NCI-H146 treated with DMSO at 0.1 percent for 48 hours (cell line): ENCODE data around the gene DBT.
A peak's percentile ranks its signal among the peaks of the same experiment; 100 is the strongest.
"Not testable (repeated sequence)": the region's sequence is repeated elsewhere in the genome, so short reads cannot be mapped to it uniquely, and the experiment has no call there.

Source experiments
- DNase-seq: peaks from one replicate; lab custom pipeline; 2025; ENCODE audit not compliant: unreplicated experiment; lab: John Stamatoyannopoulos, UW

DBT gene

DNA sequence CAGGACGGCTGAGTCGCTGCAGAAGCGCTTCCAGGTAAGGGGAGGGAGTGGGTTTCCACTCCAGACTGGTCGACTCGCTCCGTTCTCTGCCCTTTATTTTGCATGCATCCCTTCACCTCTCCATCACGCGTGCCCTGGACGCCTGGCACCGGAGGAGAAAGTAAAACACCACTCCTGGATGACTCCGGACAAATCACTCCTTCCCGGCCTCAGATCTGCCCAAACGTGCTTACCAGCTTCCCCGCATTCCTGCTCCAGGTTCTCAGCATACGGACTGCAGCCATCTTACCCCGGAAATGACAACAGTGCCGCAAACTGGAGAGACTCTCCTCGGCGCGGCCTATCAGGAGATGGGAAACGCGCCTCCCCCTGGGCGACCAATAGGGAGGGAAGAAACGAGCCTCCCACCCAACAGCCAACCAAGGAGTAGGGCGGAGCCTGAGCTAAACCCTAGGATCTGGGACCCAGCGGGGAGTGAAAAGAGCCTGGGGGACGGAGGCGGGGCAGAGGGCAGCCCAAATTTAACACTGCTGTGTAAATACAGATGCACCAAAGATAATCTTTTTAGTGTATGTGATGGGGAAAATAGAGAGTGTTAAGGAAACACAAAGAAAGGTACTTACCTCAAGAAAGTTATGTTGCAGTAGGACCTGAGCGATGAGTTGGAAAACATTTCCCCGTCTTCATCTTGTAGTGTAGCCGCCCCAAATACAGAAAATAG lies at the start of gene DBT:
TSS of gene DBT (minus strand) at position 298 of the 721 bp plus-strand sequence. CDS start at position 284, 14 bp downstream.
- DNase-seq: peak; percentile 90

DNA sequence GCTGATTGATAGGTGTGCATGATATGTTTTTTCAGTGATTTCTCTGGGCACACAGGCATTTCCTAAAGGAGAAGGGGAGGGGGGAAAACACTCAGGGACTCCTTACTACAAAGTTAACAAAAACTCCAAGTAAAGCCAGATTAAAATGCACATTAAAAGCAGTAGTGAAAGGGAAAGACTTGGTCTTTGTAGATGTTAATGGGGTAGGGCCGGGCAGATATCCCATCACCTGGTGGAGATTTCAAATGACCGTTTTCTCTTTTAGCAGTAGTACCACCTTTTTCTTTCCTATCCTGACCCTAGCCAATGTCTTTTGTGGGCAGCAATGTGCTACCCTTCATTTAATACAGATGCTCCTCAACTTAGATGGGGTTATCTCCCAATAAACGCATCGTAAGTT lies 48.9 kb upstream of the DBT start:
- DNase-seq: no peak

DNA sequence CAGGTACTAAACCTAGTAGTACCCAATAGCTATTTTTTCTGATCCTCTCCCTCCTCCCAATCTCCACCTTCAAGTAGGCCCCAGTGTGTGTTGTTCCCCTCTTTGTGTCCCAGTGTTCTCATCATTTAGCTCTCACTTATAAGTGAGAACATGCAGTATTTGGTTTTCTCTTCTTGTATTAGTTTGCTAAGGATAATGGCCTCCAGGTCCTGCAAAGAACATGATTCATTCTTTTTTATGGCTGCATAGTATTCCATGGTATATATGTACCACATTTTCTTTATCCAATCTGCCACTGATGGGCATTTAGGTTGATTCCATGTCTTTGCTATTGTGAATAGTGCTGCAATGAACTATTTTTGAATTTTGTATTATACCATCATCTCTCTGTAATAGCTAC lies 47.4 kb upstream of the DBT start:
- DNase-seq: not testable (repeated sequence)

DNA sequence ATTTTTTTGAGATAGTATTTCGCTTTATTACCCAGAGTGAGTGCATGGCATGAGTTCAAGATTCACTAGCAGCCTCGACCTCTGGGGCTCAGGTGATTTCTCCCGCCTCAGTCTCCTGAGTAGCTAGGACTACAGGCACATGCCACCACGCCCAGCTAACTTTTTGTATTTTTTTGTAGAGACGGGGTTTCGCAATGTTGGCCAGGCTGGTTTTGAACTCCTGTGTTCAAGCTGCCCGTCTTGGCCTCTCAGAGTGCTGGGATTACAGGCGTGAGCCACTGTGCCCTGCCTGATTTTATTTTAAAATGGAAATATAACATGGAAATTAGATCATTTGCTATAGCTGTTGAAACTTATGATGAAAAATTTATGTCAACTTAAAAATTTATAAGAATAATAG lies 46.5 kb upstream of the DBT start:
- no peak for DNase-seq

DNA sequence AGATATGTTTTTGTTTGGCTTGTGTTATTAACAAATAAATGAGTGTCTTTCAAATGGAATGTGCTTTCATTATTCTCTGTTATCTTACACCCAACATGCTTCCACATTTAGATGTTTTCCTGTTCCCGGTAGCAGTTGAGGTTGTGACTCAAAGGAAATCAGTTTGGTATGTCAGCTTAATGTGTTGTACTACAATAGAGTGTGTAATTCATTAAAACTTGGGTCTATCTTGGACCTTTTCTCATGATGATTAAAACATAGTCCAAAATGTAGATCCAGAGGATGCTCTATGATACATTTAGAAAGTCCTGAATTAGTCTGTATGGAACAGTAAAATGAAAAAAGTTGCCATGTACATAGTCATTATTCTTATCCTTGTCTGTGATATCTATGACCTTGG lies 43.1 kb upstream of the DBT start:
- DNase-seq: no peak

DNA sequence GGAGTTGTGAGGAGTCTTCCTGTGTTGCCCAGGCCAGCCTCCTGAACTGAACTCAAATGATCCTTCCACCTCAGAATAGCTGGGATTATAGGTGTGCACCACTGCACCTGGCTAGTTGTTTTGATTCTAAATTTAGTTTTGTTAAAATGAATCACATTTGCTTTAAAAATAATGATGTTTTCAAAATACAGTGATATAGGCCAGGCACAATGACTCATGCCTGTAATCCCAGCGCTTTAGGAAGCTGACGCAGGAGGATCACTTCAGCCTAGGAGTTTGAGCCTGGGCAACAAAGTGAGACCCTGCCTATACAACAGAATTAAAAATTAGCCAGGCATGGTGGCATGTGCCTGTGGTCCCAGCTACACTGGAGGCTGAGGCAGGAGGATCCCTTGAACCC lies 40.7 kb upstream of the DBT start:
- no peak for DNase-seq

DNA sequence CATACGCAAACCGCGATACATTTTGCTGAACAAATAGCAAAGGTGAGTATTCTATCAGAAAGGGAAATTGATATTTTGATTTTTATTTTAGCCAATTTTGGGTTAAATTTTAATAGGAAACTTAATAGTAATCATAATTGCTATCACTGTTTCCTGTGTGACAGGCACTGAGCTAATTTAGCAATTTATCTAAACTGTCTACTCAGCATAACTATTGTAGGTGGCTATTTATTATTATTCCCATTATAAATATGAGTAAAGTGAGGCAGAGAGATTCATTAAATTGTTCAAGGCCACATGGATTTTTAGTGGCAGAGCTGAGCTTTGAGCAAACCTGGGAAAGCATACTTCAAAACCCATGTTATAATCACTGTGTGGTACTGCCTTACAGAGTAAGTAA lies 37.5 kb upstream of the DBT start:
- DNase-seq: no peak

DNA sequence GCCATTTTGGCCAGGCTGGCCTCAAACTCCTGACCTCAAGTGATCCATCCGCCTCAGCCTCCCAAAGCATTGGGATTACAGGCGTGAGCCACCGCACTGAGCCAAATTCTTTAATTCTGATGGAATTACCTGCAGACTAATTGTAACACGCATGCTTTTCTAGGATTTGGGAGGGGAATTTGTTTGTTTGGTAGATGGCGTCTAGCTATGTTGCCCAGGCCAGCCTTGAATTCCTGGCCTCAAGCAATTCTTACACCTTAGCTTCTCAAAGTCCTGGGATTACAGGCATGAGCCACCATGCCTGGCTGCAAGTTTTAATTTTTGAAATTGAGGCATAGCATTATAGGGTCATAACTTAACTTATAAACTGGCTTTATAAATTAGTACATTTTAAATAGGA lies 35.0 kb upstream of the DBT start:
- DNase-seq: no peak

DNA sequence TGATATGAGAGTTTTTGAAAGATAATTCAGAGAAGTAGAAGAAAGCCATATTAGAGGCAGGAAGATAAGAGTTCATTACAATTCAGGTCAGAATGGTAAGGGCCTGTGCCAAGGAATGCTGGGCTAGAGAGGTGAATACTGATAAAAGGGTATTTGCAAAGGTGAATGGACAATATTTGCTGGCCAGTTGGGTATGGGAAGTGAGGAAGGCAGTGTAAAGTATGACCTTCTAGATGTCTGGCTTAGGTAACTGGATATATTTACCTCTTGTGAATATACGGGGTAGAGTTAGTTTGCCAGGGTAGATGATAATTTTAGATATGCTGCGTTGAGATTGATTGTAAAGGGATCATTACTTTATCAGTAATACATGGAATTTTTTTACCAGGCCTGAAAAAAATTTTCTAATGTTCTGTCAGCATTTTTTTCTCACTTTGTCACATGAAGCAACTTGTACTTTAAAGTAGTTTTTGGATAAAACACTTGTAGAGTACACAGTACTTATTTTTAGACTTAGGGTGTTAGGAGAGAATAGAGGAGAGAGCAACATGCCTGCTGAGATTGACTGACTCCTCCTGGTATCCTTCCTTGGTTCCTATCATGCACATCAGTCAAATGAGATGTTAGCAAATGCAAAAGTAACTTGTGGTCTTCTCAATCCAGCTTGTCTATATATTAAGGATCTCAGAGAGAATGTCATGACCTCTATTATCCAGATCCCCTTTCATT lies 30.5 kb upstream of the DBT start:
- no peak for DNase-seq

DNA sequence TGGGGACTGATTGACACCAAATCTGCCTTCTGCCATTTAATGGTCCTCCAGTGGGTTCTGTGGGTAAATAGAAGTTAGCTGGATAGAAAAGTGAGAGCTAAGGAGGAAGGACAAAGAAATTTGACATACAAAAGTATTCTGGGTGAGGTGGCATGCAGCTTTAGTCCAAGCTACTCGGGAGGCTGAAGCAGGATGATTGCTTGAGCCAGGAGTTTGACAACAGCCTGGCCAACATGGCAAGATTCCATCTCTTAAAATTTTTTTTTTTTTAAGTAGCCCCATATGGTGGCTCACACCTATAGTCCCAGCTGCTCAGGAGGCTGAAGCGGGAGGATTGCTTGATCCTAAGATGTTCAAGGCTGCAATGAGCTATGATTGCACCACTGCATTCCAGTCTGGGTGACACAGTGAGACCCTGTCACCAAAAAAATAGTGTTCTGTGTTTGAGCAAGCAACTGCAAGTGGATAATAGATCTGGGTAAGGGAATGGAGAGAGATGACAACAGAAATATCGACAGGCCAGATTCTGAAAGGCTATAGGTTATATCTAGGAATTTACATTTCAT lies 29.8 kb upstream of the DBT start:
- no peak for DNase-seq

DNA sequence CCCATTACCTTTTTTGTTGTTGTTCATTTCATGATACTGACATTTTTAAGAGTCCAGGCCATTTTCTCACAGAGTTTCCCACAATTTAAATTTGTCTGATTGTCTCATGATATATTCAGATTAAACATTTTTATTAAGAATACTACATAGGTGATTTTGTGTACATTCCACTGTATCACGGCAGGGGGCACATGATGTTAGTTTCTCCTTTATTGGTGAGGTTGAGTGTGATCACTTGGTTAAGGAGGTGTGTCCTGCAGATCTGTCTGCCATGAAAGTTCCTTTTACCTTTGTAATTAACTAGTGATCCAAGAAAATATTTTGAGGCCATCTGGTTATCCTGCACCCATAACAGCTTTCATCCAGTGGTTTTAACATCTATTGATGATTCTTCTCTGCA lies 28.2 kb upstream of the DBT start:
- DNase-seq: no peak

DNA sequence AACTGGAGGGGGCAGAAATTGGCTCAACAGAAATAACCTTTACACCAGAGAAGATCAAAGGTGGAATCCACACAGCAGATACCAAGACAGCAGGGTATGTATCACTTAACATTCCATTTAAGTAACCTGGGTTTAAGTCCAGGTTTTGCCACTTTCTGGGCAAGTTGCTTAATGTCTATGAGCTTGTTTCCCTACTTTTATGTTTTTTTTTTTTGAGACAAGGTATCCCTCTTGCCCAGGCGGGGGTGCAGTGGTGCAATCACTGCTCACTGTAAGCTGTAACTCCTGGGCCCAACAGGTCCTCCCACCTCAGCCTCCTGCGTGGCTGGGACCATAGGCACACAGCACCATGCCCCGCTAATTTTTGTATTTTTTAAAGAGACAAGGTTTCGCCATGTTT lies 18.6 kb upstream of the DBT start:
- no peak for DNase-seq

DNA sequence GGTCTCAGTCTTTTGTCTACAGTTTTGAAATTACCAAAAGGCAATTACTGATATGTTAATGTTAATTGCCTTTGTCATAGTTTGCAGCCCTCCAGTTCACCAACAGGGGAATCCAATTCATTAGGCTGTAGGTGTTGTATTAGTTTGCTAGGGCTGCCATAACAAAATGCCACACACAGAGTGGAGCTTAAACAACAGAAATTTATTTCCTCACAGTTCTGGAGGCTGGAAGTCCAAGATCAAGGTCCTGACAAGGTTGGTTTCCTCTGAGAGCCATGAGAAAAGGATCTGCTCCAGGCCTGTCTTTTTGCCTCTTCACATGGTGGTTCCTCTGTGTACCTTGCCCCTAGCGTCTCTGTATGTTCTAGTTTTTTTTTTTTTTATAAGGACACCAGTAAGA lies 17.6 kb upstream of the DBT start:
- DNase-seq: no peak

DNA sequence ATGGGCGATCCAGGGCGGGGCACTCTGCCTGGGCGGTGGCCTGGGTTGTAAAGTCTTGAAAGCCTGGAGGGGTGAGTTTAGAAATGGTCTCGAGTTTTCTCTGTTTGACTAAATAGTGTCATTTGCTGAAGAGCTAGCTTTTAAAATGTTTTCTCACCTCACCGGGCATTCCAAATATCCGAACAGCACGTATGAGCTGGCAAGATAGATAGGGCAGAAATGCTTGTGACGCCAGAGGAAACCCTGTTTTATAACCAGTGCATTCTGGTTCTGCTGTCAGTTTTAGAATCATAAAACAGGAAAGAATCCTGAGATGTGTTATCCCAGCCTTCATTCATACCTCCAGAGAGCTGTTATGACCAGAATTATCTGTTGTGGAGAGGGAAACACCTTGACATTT lies 17.1 kb upstream of the DBT start:
- DNase-seq: no peak

DNA sequence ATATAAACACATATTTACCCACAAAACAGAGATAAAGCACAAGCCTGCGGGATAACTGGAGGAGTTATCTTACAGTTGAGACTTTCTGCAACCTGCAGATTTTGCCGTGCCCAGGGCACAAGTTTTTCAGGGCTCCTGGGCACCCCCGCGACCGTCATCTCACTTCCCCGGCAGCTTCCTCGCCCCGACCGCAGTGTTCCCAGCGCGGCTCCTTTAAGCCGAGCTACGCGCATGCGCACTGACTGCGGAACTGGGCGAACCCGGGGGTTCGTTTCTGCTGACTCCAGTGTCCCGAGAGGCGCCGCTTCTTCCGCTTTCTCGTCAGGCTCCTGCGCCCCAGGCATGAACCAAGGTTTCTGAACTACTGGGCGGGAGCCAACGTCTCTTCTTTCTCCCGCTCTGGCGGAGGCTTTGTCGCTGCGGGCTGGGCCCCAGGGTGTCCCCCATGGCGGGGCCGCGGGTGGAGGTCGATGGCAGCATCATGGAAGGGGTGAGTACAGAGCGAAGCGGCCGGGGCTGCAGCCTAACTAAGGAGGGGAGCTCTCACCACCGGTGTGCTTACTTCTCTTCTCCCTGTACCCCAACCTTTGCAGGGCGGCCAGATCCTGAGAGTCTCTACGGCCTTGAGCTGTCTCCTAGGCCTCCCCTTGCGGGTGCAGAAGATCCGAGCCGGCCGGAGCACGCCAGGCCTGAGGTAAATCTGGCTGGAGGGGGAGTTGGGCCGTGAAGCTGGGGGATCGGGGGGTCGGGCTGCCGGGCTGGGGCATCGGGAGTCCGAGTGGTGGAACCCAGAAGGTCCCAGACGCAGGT lies 16.5 kb upstream of the DBT start, which contains the start of gene RTCA:
TSS of gene RTCA (plus strand) at position 286 of the 810 bp plus-strand sequence. CDS start at position 446, 160 bp downstream.
- peak; percentile 86 for DNase-seq

DNA sequence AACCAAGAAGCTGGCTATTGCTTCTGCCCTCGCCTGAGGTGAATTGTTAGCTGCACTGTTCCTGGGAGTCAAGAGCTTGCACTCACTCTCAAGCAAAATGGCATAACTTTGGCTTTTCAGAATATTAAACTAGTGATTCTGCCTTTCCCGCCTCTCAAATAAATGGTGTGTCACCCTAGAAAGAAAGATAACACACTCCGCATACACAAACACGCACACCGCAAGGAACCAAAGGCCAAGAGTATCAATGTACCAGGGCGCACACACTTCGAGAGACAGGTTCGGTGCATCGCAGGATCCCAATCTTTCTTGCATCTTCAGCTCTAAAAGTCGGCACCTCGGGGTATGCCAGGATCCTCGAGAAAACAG lies 15.9 kb upstream of the DBT start:
- DNase-seq: no peak

DNA sequence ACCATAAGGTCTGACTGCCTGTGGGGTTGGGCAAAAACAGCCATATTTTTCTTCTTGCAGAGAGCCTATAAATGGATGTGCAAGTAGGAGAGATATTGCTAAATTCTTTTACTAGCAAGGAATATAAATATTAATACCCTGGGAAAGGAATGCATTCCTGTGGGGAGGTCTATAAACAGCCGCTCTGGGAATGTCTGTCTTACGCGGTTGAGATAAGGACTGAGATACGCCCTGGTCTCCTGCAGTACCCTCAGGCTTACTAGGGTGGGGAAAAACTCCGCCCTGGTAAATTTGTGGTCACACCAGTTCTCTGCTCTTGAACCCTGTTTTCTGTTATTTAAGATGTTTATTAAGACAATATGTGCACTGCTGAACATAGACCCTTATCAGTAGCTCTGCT lies 14.4 kb upstream of the DBT start:
- not testable (repeated sequence) for DNase-seq

DNA sequence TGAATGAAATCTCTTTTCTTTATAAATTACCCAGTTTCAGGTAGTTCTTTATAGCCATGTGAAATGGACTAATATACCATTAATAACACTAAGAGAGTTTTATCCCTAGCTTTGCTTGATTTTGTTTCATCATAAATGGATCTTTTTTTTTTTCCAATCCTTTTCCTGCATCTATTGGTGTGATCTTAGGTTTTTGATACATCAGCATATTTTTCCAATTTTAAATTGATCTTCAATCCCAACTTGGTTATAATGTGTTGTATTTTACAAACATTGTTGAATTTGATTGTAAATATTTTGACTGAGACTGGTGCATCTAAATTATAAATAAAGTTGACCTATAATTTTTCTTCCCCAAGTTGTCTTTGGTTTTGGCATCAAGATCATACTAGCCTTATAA lies 12.1 kb upstream of the DBT start:
- no peak for DNase-seq

DNA sequence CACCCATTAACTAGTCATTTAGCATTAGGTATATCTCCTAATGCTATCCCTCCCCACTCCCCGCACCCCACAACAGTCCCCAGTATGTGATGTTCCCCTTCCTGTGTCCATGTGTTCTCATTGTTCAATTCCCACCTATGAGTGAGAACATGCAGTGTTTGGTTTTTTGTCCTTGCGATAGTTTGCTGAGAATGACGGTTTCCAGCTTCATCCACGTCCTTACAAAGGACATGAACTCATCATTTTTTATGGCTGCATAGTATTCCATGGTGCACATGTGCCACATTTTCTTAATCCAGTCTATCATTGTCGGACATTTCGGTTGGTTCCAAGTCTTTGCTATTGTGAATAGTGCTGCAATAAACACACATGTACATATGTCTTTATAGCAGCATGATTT lies 8.8 kb upstream of the DBT start:
- not testable (repeated sequence) for DNase-seq

DNA sequence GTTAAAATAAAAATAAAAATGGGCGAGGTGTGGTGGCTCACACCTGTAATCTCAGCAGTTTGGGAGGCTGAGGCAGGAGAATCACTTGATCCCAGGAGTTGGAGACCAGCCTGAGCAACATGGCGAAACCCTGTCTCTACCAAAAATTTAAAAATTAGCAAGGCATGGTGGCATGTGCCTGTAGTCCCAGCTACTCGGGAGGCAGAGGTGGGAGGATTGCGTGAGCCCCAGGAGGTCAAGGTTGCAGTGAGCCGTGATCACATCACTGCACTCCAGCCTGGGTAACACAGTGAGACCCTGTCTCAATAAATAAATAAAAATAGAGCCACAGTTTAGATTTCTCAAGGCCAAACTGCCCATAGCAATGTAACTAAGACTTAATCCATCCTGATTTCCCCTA lies 6.6 kb upstream of the DBT start:
- DNase-seq: not testable (repeated sequence)

DNA sequence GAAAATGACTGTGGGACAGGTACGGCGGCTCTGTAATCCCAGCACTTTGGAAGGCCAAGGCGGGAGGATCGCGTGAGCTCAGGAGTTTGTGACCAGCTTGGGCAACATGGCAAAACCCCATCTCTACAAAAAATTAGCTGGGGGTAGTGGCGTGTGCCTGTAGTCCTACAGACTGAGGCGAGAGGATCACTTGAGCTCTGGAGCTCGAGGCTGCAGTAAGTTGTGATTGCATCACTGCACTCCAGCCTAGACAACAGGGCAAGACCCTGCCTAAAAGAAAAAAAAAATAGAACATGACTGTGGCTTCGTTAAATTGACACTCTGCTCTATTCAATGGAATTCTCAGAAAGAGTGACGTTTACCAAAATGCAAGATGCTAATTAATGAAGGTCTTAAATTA lies 3.9 kb upstream of the DBT start:
- DNase-seq: no peak

DNA sequence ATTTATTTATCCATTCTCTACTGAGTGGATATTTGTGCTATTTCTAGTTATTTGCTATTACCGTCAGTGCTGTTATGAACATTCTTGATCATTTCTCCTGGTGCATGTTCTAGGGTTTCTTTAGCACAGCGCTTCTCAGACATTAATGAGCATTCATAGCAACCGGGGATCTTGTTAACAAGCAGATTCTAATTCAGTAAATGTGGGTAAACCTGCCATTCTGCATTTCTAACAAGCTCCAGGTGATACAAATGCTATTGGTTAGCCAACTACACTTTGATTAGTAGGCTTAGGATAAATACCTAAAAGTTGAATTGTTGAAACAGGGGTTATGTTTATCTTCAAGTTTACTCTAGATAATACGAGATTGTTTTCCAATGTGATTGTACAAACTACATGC lies 3.3 kb upstream of the DBT start:
- no peak for DNase-seq
